HCT116 (cell line): ENCODE measurements around the gene PLA2G2D.

ENCODE experiments used
- EGR1 ChIP-seq: IDR thresholded peaks from 2 replicates; pipeline ENCODE4 v1.6.1; 2012; ENCODE audit warnings: low read depth
- RAD21 ChIP-seq: IDR thresholded peaks from 2 replicates; pipeline ENCODE4 v1.6.1; 2012; ENCODE audit warnings: low read depth, mild to moderate bottlenecking
- TF ChIP-seq, protein P1 (sequence below), 3 experiments: fragments of 200-600 bp in 1 of 3; sonication (generic) in 1 of 3; IDR thresholded peaks in 2 of 3; conservative IDR thresholded peaks in 1 of 3; 2 replicates each; pipeline ENCODE4 v1.5.1; 2012 to 2017; ENCODE audit warnings: low read depth in 2 of 3, low read length in 2 of 3, antibody characterized with exemption in 1 of 3, borderline replicate concordance in 1 of 3, control low read depth in 1 of 3, mild to moderate bottlenecking in 1 of 3, mixed read lengths in 1 of 3, mixed run types in 1 of 3, moderate library complexity in 1 of 3; ENCODE audit not compliant: insufficient read depth in 1 of 3

DNA sequence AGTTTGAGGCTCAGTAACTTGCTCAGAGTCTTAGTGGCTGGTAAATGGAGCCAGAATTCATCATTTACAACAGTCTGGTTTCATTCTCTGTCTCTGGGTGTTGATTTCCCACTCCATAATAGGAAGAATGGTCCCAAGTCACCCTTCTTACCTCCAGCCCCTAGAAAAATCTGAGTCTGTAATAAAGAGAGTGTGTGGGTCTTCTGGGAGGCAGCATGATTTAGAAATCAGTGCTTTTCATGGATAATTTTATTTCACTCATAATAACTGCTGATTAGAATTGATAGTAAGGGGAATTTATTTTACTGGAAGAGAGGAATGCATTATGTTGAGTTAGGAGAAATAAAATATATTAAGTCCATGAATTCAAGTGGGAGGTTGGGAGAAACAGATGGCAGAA is 2.1 kb downstream of the PLA2G2D start:
- TF ChIP-seq EGR1 (no peak), RAD21 (no peak)
- TF ChIP-seq, protein P1, sequence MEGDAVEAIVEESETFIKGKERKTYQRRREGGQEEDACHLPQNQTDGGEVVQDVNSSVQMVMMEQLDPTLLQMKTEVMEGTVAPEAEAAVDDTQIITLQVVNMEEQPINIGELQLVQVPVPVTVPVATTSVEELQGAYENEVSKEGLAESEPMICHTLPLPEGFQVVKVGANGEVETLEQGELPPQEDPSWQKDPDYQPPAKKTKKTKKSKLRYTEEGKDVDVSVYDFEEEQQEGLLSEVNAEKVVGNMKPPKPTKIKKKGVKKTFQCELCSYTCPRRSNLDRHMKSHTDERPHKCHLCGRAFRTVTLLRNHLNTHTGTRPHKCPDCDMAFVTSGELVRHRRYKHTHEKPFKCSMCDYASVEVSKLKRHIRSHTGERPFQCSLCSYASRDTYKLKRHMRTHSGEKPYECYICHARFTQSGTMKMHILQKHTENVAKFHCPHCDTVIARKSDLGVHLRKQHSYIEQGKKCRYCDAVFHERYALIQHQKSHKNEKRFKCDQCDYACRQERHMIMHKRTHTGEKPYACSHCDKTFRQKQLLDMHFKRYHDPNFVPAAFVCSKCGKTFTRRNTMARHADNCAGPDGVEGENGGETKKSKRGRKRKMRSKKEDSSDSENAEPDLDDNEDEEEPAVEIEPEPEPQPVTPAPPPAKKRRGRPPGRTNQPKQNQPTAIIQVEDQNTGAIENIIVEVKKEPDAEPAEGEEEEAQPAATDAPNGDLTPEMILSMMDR (IDR thresholded peaks at IDR 0.05 in 2 of 3, conservative IDR thresholded peaks at IDR 0.05 in 1 of 3; ENCODE audit: borderline replicate concordance in 1 of 3, insufficient read depth in 1 of 3, low read depth in 2 of 3, low read length in 2 of 3) = no peak
